HEK293 (cell line): ENCODE data around the gene CORO1C.

Experiments used
- CTCF ChIA-PET: fragments of 350-600 bp; formaldehyde crosslinking; extraction: SDS; loops from one replicate; lab custom pipeline; 2021; ENCODE audit warnings: antibody characterized with exemption; lab: Yijun Ruan, JAX
- POLR2A ChIA-PET: fragments of 300-600 bp; formaldehyde crosslinking; extraction: SDS; loops from one replicate; lab custom pipeline; 2020; ENCODE audit warnings: antibody characterized with exemption, inconsistent platforms; lab: Yijun Ruan, JAX
- H3K27ac ChIP-seq: fragments of 200-500 bp; sonication (Bioruptor generic); 2 replicates; pipeline ENCODE4 v1.5.1; 2014; ENCODE audit warnings: low read depth, low read length, control low read depth, inconsistent platforms; ENCODE audit errors: extremely low read depth
- H3K36me3 ChIP-seq, 2 experiments: fragments of 200-500 bp in 1 of 2; sonication (Bioruptor generic) in 1 of 2; 1 replicate in 1 of 2; 2 replicates in 1 of 2; pipeline ENCODE4 v1.5.1; 2014 to 2017; ENCODE audit warnings: inconsistent platforms in 2 of 2, low read length in 2 of 2; ENCODE audit not compliant: control insufficient read depth in 2 of 2, insufficient read depth in 1 of 2
- H3K4me1 ChIP-seq: fragments of 200-500 bp; sonication (Bioruptor generic); 2 replicates; pipeline ENCODE4 v1.5.1; 2014; ENCODE audit warnings: mild to moderate bottlenecking, low read length, inconsistent platforms; ENCODE audit not compliant: control insufficient read depth, insufficient read depth
- H3K4me3 ChIP-seq: 2 replicates; pipeline ENCODE4 v1.5.1; 2011; ENCODE audit warnings: low read depth, mild to moderate bottlenecking, control low read depth, low read length, moderate library complexity
- H3K9me3 ChIP-seq: fragments of 200-500 bp; sonication (Bioruptor generic); 2 replicates; pipeline ENCODE4 v1.5.1; 2014; ENCODE audit warnings: low read depth, low read length, inconsistent platforms; ENCODE audit not compliant: control insufficient read depth, insufficient read depth
- CTCF ChIP-seq: fragments of 450-650 bp; formaldehyde crosslinking; IDR thresholded peaks from 2 replicates; pipeline ENCODE4 v1.5.1; 2016; ENCODE audit warnings: missing biosample characterization, missing genetic modification characterization
- IKZF3 ChIP-seq: fragments of 450-650 bp; IDR thresholded peaks from 2 replicates; pipeline ENCODE4 v1.5.0; 2018; ENCODE audit warnings: missing biosample characterization, mild to moderate bottlenecking, missing genetic modification characterization, moderate library complexity
- MEIS1 ChIP-seq: sonication (generic); formaldehyde crosslinking; IDR thresholded peaks from 2 replicates; pipeline ENCODE4 v1.8.1; 2022; ENCODE audit warnings: missing genetic modification reagents, mild to moderate bottlenecking, borderline replicate concordance
- WT1 ChIP-seq: fragments of 450-650 bp; formaldehyde crosslinking; IDR thresholded peaks from 2 replicates; pipeline ENCODE4 v1.5.1; 2016; ENCODE audit warnings: missing biosample characterization, missing genetic modification characterization
- ZBTB20 ChIP-seq: fragments of 450-650 bp; formaldehyde crosslinking; IDR thresholded peaks from 2 replicates; pipeline ENCODE4 v1.5.1; 2016; ENCODE audit warnings: missing biosample characterization, missing genetic modification characterization
- ZFP3 ChIP-seq: fragments of 450-650 bp; formaldehyde crosslinking; IDR thresholded peaks from 2 replicates; pipeline ENCODE4 v1.5.1; 2016; ENCODE audit warnings: low read depth, missing biosample characterization, missing genetic modification characterization
- ZNF138 ChIP-seq: fragments of 450-650 bp; formaldehyde crosslinking; IDR thresholded peaks from 2 replicates; pipeline ENCODE4 v1.5.1; 2016; ENCODE audit warnings: missing biosample characterization, missing genetic modification characterization, borderline replicate concordance
- ZNF292 ChIP-seq: fragments of 450-650 bp; formaldehyde crosslinking; IDR thresholded peaks from 2 replicates; pipeline ENCODE4 v1.5.1; 2016; ENCODE audit warnings: low read depth, missing biosample characterization, missing genetic modification characterization, borderline replicate concordance
- ZNF391 ChIP-seq: fragments of 450-650 bp; formaldehyde crosslinking; IDR thresholded peaks from 2 replicates; pipeline ENCODE4 v1.5.1; 2016; ENCODE audit warnings: low read depth, missing biosample characterization, missing genetic modification characterization, borderline replicate concordance
- ZNF518A ChIP-seq: fragments of 450-650 bp; formaldehyde crosslinking; conservative IDR thresholded peaks from 2 replicates; pipeline ENCODE4 v1.5.1; 2016; ENCODE audit warnings: low read depth, missing biosample characterization, missing genetic modification characterization
- ZNF626 ChIP-seq: fragments of 450-650 bp; sonication (Bioruptor Pico); formaldehyde crosslinking; IDR thresholded peaks from 2 replicates; pipeline ENCODE4 v1.5.1; 2018; ENCODE audit warnings: missing biosample characterization, missing genetic modification characterization, inconsistent platforms
- ZNF792 ChIP-seq: fragments of 450-650 bp; formaldehyde crosslinking; IDR thresholded peaks from 2 replicates; pipeline ENCODE4 v1.5.1; 2016; ENCODE audit warnings: missing biosample characterization, missing genetic modification characterization
- TF ChIP-seq, protein P1 (sequence below): fragments of 450-650 bp; formaldehyde crosslinking; conservative IDR thresholded peaks from 2 replicates; pipeline ENCODE4 v1.5.1; 2016; ENCODE audit warnings: low read depth, missing biosample characterization, missing genetic modification characterization
- TF ChIP-seq, protein P2 (sequence below): fragments of 450-650 bp; formaldehyde crosslinking; IDR thresholded peaks from 2 replicates; pipeline ENCODE4 v1.5.1; 2016; ENCODE audit warnings: missing biosample characterization, missing genetic modification characterization
- TF ChIP-seq, protein P3 (sequence below): fragments of 450-650 bp; formaldehyde crosslinking; IDR thresholded peaks from 2 replicates; pipeline ENCODE4 v1.5.1; 2016; ENCODE audit warnings: missing biosample characterization, missing genetic modification characterization, borderline replicate concordance
- TF ChIP-seq, protein P4 (sequence below): fragments of 450-650 bp; formaldehyde crosslinking; IDR thresholded peaks from 2 replicates; pipeline ENCODE4 v1.5.1; 2016; ENCODE audit warnings: missing biosample characterization, missing genetic modification characterization

The CORO1C gene

DNA sequence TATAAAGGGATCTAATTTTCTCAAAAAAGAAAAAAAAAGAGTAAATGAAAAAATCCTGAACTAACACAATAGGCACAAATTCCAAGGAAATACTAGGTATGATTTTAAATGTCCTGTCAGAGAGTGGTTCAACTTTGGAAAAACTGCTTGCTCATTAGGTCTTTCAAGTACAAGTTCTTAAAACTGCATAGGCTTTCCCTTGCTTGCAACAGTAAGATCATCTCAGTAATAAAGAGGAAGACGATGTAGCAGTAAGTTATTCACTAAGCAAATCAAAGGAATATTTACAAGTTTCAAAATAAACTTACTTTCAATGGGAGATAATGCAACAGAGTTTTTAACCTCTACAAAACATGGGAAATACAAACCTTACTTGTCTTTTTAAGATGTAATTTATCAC is 21.6 kb downstream of the CORO1C start:
- TF ChIP-seq, protein P1, sequence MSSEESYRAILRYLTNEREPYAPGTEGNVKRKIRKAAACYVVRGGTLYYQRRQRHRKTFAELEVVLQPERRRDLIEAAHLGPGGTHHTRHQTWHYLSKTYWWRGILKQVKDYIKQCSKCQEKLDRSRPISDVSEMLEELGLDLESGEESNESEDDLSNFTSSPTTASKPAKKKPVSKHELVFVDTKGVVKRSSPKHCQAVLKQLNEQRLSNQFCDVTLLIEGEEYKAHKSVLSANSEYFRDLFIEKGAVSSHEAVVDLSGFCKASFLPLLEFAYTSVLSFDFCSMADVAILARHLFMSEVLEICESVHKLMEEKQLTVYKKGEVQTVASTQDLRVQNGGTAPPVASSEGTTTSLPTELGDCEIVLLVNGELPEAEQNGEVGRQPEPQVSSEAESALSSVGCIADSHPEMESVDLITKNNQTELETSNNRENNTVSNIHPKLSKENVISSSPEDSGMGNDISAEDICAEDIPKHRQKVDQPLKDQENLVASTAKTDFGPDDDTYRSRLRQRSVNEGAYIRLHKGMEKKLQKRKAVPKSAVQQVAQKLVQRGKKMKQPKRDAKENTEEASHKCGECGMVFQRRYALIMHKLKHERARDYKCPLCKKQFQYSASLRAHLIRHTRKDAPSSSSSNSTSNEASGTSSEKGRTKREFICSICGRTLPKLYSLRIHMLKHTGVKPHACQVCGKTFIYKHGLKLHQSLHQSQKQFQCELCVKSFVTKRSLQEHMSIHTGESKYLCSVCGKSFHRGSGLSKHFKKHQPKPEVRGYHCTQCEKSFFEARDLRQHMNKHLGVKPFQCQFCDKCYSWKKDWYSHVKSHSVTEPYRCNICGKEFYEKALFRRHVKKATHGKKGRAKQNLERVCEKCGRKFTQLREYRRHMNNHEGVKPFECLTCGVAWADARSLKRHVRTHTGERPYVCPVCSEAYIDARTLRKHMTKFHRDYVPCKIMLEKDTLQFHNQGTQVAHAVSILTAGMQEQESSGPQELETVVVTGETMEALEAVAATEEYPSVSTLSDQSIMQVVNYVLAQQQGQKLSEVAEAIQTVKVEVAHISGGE (tag by site-specific recombination): no peak
- TF ChIP-seq ZNF792 (tag by site-specific recombination): no peak
- TF ChIP-seq ZNF518A: no peak
- no peak for TF ChIP-seq ZNF138 (tag by site-specific recombination)
- TF ChIP-seq IKZF3: no peak
- TF ChIP-seq WT1: no peak
- no peak for TF ChIP-seq ZNF626 (tag by site-specific recombination)
- TF ChIP-seq CTCF (tag by site-specific recombination): no peak
- TF ChIP-seq ZFP3 (tag by site-specific recombination): no peak
- TF ChIP-seq, protein P2, sequence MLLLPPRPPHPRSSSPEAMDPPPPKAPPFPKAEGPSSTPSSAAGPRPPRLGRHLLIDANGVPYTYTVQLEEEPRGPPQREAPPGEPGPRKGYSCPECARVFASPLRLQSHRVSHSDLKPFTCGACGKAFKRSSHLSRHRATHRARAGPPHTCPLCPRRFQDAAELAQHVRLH: no peak
- TF ChIP-seq ZNF391: no peak
- TF ChIP-seq, all 188 proteins: peak for 0
- peaks cover 4% of the 10 kb centered on the region; the same call in 1 of the 2 replicates for H3K4me1 ChIP-seq
- no peak overlapping the region for H3K4me3 ChIP-seq
- CTCF ChIA-PET: no interaction called here
- POLR2A ChIA-PET: no interaction called here
- H3K36me3 ChIP-seq: no peaks in the 10 kb centered on the region; a peak in 1 of 3 replicates
- H3K9me3 ChIP-seq: no peaks in the 10 kb centered on the region
- H3K27ac ChIP-seq: no peak overlapping the region

GRCh38 chr12:108704527-108704926 is 26.8 kb downstream of the CORO1C start:
- Histone ChIP-seq H3K36me3 (peaks cover 0 to 9% of the 10 kb centered on the region in 2 experiments; a peak in 2 of 3 replicates), H3K4me3 (no peak overlapping the region), H3K4me1 (peaks cover 15% of the 10 kb centered on the region), H3K27ac (no peak overlapping the region), H3K9me3 (no peaks in the 10 kb centered on the region)
- ChIA-PET CTCF (interaction anchor here (0.5 to 0.8 kb wide), 2 partner anchors 23 to 33 kb away, joined by 4 to 6 read pairs; no protein-coding TSS in a partner anchor), POLR2A (interaction anchor here (0.5 kb wide), 1 partner anchor 1422 kb away, joined by 3 read pairs; no protein-coding TSS in a partner anchor)
- TF ChIP-seq WT1: no peak
- no peak for TF ChIP-seq MEIS1 (CRISPR knock-in tag)
- TF ChIP-seq ZNF292: no peak
- TF ChIP-seq, protein P3, sequence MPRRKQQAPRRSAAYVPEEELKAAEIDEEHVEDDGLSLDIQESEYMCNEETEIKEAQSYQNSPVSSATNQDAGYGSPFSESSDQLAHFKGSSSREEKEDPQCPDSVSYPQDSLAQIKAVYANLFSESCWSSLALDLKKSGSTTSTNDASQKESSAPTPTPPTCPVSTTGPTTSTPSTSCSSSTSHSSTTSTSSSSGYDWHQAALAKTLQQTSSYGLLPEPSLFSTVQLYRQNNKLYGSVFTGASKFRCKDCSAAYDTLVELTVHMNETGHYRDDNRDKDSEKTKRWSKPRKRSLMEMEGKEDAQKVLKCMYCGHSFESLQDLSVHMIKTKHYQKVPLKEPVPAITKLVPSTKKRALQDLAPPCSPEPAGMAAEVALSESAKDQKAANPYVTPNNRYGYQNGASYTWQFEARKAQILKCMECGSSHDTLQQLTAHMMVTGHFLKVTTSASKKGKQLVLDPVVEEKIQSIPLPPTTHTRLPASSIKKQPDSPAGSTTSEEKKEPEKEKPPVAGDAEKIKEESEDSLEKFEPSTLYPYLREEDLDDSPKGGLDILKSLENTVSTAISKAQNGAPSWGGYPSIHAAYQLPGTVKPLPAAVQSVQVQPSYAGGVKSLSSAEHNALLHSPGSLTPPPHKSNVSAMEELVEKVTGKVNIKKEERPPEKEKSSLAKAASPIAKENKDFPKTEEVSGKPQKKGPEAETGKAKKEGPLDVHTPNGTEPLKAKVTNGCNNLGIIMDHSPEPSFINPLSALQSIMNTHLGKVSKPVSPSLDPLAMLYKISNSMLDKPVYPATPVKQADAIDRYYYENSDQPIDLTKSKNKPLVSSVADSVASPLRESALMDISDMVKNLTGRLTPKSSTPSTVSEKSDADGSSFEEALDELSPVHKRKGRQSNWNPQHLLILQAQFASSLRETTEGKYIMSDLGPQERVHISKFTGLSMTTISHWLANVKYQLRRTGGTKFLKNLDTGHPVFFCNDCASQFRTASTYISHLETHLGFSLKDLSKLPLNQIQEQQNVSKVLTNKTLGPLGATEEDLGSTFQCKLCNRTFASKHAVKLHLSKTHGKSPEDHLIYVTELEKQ (tag by site-specific recombination): no peak
- no peak for TF ChIP-seq ZBTB20 (tag by site-specific recombination)
- TF ChIP-seq, protein P4, sequence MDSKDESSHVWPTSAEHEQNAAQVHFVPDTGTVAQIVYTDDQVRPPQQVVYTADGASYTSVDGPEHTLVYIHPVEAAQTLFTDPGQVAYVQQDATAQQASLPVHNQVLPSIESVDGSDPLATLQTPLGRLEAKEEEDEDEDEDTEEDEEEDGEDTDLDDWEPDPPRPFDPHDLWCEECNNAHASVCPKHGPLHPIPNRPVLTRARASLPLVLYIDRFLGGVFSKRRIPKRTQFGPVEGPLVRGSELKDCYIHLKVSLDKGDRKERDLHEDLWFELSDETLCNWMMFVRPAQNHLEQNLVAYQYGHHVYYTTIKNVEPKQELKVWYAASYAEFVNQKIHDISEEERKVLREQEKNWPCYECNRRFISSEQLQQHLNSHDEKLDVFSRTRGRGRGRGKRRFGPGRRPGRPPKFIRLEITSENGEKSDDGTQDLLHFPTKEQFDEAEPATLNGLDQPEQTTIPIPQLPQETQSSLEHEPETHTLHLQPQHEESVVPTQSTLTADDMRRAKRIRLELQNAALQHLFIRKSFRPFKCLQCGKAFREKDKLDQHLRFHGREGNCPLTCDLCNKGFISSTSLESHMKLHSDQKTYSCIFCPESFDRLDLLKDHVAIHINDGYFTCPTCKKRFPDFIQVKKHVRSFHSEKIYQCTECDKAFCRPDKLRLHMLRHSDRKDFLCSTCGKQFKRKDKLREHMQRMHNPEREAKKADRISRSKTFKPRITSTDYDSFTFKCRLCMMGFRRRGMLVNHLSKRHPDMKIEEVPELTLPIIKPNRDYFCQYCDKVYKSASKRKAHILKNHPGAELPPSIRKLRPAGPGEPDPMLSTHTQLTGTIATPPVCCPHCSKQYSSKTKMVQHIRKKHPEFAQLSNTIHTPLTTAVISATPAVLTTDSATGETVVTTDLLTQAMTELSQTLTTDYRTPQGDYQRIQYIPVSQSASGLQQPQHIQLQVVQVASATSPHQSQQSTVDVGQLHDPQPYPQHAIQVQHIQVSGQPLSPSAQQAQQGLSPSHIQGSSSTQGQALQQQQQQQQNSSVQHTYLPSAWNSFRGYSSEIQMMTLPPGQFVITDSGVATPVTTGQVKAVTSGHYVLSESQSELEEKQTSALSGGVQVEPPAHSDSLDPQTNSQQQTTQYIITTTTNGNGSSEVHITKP (tag by site-specific recombination): no peak
